H1 (cell line): ENCODE data around the gene ELP4. TPM values are rescaled to one million over a fixed set of nuclear protein-coding genes. Genes with fewer than 3 reads are reported as not detected.

Experiments used
- BACH1 ChIP-seq: IDR thresholded peaks from 2 replicates; pipeline ENCODE4 v1.6.1; 2012; ENCODE audit warnings: low read length, improper control_type of control experiment
- BRCA1 ChIP-seq: IDR thresholded peaks from 2 replicates; pipeline ENCODE4 v1.6.1; 2012; ENCODE audit warnings: low read depth, low read length, improper control_type of control experiment
- CBX8 ChIP-seq: fragments of 300-800, 300-1000 bp; sonication (generic); IDR thresholded peaks from 2 replicates; pipeline ENCODE4 v1.7.1; 2016; ENCODE audit warnings: low read depth, low read length, borderline replicate concordance
- CHD1 ChIP-seq: IDR thresholded peaks from 2 replicates; pipeline ENCODE4 v1.6.1; 2012; ENCODE audit warnings: low read depth, low read length, improper control_type of control experiment
- CHD2 ChIP-seq: IDR thresholded peaks from 2 replicates; pipeline ENCODE4 v1.6.1; 2012; ENCODE audit warnings: low read length, improper control_type of control experiment
- CTBP2 ChIP-seq: IDR thresholded peaks from 2 replicates; pipeline ENCODE4 v1.7.0; 2011; ENCODE audit warnings: borderline replicate concordance, mild to moderate bottlenecking, moderate library complexity, mixed read lengths, low read length; ENCODE audit not compliant: insufficient read depth, insufficient read length
- EGR1 ChIP-seq: IDR thresholded peaks from 2 replicates; pipeline ENCODE4 v1.6.1; 2011; ENCODE audit warnings: low read depth, low read length, borderline replicate concordance
- EP300 ChIP-seq, 2 experiments: IDR thresholded peaks; 1 replicate in 1 of 2; 2 replicates in 1 of 2; pipeline ENCODE4 v1.6.1; 2011 to 2012; ENCODE audit warnings: low read depth in 2 of 2, low read length in 2 of 2, mild to moderate bottlenecking in 2 of 2, borderline replicate concordance in 1 of 2, inconsistent platforms in 1 of 2, moderate library complexity in 1 of 2
- EZH2 ChIP-seq: fragments of 200-600 bp; sonication (generic); IDR thresholded peaks from 2 replicates; pipeline ENCODE4 v1.7.1; 2012; ENCODE audit warnings: low read depth, mild to moderate bottlenecking, moderate library complexity, low read length, inconsistent platforms; ENCODE audit not compliant: severe bottlenecking
- HDAC6 ChIP-seq: IDR thresholded peaks from one replicate; pipeline ENCODE4 v1.7.1; 2012; ENCODE audit warnings: low read depth, mild to moderate bottlenecking, inconsistent platforms, low read length, moderate library complexity
- JUN ChIP-seq: IDR thresholded peaks from 2 replicates; pipeline ENCODE4 v1.6.1; 2011; ENCODE audit warnings: low read depth, mild to moderate bottlenecking, improper control_type of control experiment, low read length
- KDM1A ChIP-seq: fragments of 200-600, 300-600 bp; sonication (generic); IDR thresholded peaks from 2 replicates; pipeline ENCODE4 v1.7.1; 2016; ENCODE audit warnings: mild to moderate bottlenecking, low read length, borderline replicate concordance
- KDM4A ChIP-seq: IDR thresholded peaks from one replicate; pipeline ENCODE4 v1.7.1; 2012; ENCODE audit warnings: low read depth, mild to moderate bottlenecking, moderate library complexity, low read length, inconsistent platforms; ENCODE audit not compliant: severe bottlenecking
- MAX ChIP-seq: IDR thresholded peaks from 2 replicates; pipeline ENCODE4 v1.6.1; 2012; ENCODE audit warnings: inconsistent platforms
- PHF8 ChIP-seq: fragments of 200-600 bp; sonication (generic); conservative IDR thresholded peaks from 2 replicates; pipeline ENCODE4 v1.7.1; 2012; ENCODE audit warnings: low read depth, mild to moderate bottlenecking, inconsistent platforms, low read length, moderate library complexity
- RAD21 ChIP-seq, 2 experiments: IDR thresholded peaks in 1 of 2; conservative IDR thresholded peaks in 1 of 2; 2 replicates each; pipeline ENCODE4 v1.6.1; 2011; ENCODE audit warnings: low read depth in 2 of 2, low read length in 2 of 2, improper control_type of control experiment in 1 of 2, inconsistent platforms in 1 of 2, mild to moderate bottlenecking in 1 of 2, moderate library complexity in 1 of 2
- RBBP5 ChIP-seq: IDR thresholded peaks from 2 replicates; pipeline ENCODE4 v1.7.1; 2012; ENCODE audit warnings: low read depth, mild to moderate bottlenecking, inconsistent platforms, low read length, moderate library complexity, borderline replicate concordance
- SIX5 ChIP-seq: IDR thresholded peaks from 2 replicates; pipeline ENCODE4 v1.6.1; 2011; ENCODE audit warnings: mild to moderate bottlenecking, low read depth, low read length
- SP1 ChIP-seq: IDR thresholded peaks from 2 replicates; pipeline ENCODE4 v1.6.1; 2011; ENCODE audit warnings: low read depth, low read length
- SP2 ChIP-seq: IDR thresholded peaks from 2 replicates; pipeline ENCODE4 v1.6.1; 2012; ENCODE audit warnings: mild to moderate bottlenecking, low read length, inconsistent platforms
- SUZ12 ChIP-seq: fragments of 200-600 bp; sonication (generic); IDR thresholded peaks from 2 replicates; pipeline ENCODE4 v1.6.1; 2012; ENCODE audit warnings: mild to moderate bottlenecking, inconsistent platforms, low read length, moderate library complexity, mixed read lengths
- YY1 ChIP-seq: IDR thresholded peaks from 2 replicates; pipeline ENCODE4 v1.6.1; 2011; ENCODE audit warnings: low read depth, mild to moderate bottlenecking, low read length
- polyA plus RNA-seq, 7 experiments: library from polyadenylated mRNA; depleted of rRNA in 3 of 7; stranded (reverse) in 5 of 7; unstranded in 2 of 7; fragments of >200 nt in 5 of 7; fragments of 200-250 nt in 2 of 7; gene quantifications; 1 replicate in 5 of 7; 2 replicates in 1 of 7; 4 replicates in 1 of 7; pipeline versions ENCODE4 v1.2.1 to v1.2.3, GENCODE V29; 2011 to 2013; ENCODE audit warnings: missing spikeins in 2 of 7, mixed read lengths in 2 of 7
- total RNA-seq: library from RNA; stranded (reverse); fragmentation: NEBNext Ultra II Directional; extraction: Animal tissue kit (Norgen Biotek cat#: 25700); gene quantifications from 2 replicates; pipeline ENCODE4 v1.2.1, GENCODE V29; 2021

Gene ELP4
- total and polyA plus RNA-seq, 2 of the 8 experiments (the other 6 are each of a cell fraction or from before 2014, with no cell fraction given), result 14.0 to 18.6 TPM

GRCh38 chr11:31809857-31810778 lies 300.6 kb downstream of the ELP4 start (continued):
- TF ChIP-seq KDM1A (no peak), EP300 (IDR thresholded peaks at IDR 0.05; ENCODE audit: borderline replicate concordance in 1 of 2, low read depth in 2 of 2, low read length in 2 of 2) (no peak), MAX (no peak; the same call in 1 of the 2 replicates), RAD21 (IDR thresholded peaks at IDR 0.05 in 1 of 2, conservative IDR thresholded peaks at IDR 0.05 in 1 of 2; ENCODE audit: low read depth in 2 of 2, low read length in 2 of 2) (no peak), SP1 (0 out of 2 replicates have a peak, but pooled peaks have one; percentile 52), EGR1 (peak; percentile 60; the same call in 1 of the 2 replicates), SIX5 (no peak), SUZ12 (peak; percentile 97), CHD1 (no peak), CTBP2 (peak; percentile 99), RBBP5 (peak; percentile 9; the same call in 1 of the 2 replicates), HDAC6 (no peak), SP2 (no peak), BACH1 (no peak), BRCA1 (no peak), CBX8 (no peak), PHF8 (no peak), KDM4A (peak; percentile 57), YY1 (no peak), JUN (no peak), CHD2 (no peak), EZH2 (peak; percentile 96)
